ENCODE data around the gene MMP26. TPM values are rescaled to one million over a fixed set of nuclear protein-coding genes. Genes with fewer than 3 reads are reported as not detected.

The MMP26 gene
- total RNA-seq, 1 donor from 2014 or later: not detected

DNA sequence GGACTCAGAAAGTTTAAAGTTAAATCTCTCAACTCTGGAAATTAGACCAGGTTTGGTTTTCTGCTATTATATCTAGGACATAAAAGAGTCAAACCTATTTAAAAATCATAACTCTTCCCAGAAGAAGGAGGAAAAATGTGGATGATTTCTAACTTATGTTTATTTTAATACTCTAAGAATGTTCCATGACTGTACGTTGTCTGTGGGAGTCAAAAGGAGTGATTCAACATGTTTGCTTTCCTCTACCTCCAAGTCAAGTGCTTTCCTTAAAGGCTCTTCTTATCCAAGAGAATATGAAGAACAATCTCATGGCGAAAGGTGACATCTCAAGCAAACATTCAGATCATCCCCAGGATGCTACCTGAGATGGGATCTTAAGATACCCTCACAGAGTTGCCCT, 39.2 kb upstream of the MMP26 start:
- no peaks in the 10 kb centered on the region for H3K9me3 Mint-ChIP-seq
- no peaks in the 10 kb centered on the region for H3K36me3 Mint-ChIP-seq (ENCODE audit: low read depth)
- no peak for DNase-seq (ENCODE audit: low read depth, low spot score)
- no peak overlapping the region for H3K4me3 Mint-ChIP-seq
- no peaks in the 10 kb centered on the region for H3K27me3 Mint-ChIP-seq (ENCODE audit: low read depth)
- no peaks in the 10 kb centered on the region for H3K4me1 Mint-ChIP-seq
- no peak overlapping the region for H3K27ac Mint-ChIP-seq (ENCODE audit: unreplicated experiment)
- TF ChIP-seq, protein P1, sequence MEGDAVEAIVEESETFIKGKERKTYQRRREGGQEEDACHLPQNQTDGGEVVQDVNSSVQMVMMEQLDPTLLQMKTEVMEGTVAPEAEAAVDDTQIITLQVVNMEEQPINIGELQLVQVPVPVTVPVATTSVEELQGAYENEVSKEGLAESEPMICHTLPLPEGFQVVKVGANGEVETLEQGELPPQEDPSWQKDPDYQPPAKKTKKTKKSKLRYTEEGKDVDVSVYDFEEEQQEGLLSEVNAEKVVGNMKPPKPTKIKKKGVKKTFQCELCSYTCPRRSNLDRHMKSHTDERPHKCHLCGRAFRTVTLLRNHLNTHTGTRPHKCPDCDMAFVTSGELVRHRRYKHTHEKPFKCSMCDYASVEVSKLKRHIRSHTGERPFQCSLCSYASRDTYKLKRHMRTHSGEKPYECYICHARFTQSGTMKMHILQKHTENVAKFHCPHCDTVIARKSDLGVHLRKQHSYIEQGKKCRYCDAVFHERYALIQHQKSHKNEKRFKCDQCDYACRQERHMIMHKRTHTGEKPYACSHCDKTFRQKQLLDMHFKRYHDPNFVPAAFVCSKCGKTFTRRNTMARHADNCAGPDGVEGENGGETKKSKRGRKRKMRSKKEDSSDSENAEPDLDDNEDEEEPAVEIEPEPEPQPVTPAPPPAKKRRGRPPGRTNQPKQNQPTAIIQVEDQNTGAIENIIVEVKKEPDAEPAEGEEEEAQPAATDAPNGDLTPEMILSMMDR (conservative IDR thresholded peaks at IDR 0.05): no peak

DNA sequence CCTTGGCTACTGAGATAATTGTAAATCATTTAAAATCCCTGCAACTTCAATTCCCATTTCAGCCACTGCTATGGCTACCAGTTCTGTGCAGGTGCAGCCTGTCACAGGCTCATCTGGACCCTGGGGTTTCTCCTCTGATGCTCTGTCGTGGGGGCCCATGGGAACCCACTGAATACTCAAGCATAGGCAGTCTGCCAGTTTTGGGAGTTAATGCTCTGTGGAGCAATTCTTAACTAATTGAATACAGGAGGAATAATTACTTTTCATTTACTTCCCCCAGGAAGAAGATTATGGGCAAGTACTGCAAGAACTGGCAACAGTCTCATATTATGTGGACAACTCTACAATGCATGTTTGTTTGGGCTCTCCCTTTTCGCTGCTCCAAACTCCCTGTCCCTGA, 32.8 kb upstream of the MMP26 start:
- Mint-ChIP-seq H3K27ac (ENCODE audit: unreplicated experiment) (no peak overlapping the region), H3K27me3 (ENCODE audit: low read depth) (no peaks in the 10 kb centered on the region), H3K4me3 (no peak overlapping the region), H3K9me3 (no peaks in the 10 kb centered on the region), H3K4me1 (no peaks in the 10 kb centered on the region), H3K36me3 (ENCODE audit: low read depth) (no peaks in the 10 kb centered on the region)
- DNase-seq (ENCODE audit: low read depth, low spot score): no peak
- TF ChIP-seq, protein P1 (conservative IDR thresholded peaks at IDR 0.05): no peak

GRCh38 chr11:4672470-4672869, 32.1 kb upstream of the MMP26 start:
- Mint-ChIP-seq H3K27me3 (ENCODE audit: low read depth) (no peaks in the 10 kb centered on the region), H3K4me3 (no peak overlapping the region), H3K27ac (ENCODE audit: unreplicated experiment) (no peak overlapping the region), H3K4me1 (no peaks in the 10 kb centered on the region), H3K9me3 (no peaks in the 10 kb centered on the region), H3K36me3 (ENCODE audit: low read depth) (no peaks in the 10 kb centered on the region)
- DNase-seq (ENCODE audit: low read depth, low spot score): no peak
- TF ChIP-seq, protein P1 (conservative IDR thresholded peaks at IDR 0.05): no peak

GRCh38 chr11:4673781-4674180, 30.8 kb upstream of the MMP26 start:
- no peak for DNase-seq (ENCODE audit: low read depth, low spot score)
- no peak overlapping the region for H3K27ac Mint-ChIP-seq (ENCODE audit: unreplicated experiment)
- no peaks in the 10 kb centered on the region for H3K9me3 Mint-ChIP-seq
- TF ChIP-seq, protein P1 (conservative IDR thresholded peaks at IDR 0.05): no peak
- no peaks in the 10 kb centered on the region for H3K4me1 Mint-ChIP-seq
- H3K4me3 Mint-ChIP-seq: no peak overlapping the region
- H3K36me3 Mint-ChIP-seq (ENCODE audit: low read depth): no peaks in the 10 kb centered on the region
- H3K27me3 Mint-ChIP-seq (ENCODE audit: low read depth): no peaks in the 10 kb centered on the region

DNA sequence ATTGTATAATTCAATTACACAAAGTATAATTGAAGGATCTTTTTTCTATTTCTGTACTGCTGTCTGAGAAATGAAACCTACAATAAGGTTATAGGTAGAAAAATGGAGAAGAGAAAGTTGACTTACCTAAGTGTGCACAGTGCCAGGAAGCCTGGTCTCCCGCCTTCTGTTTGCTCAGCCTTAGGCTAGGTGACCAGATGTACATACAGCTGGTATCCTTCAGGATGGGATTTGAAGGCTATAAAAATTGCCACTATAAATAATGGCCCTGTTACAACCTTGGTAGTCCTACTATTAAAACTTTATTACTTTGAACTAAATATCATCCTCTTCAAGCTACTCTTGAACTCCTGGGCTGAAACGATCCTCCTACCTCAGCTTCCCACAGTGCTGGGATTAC, 26.6 kb upstream of the MMP26 start:
- Mint-ChIP-seq H3K36me3 (ENCODE audit: low read depth) (no peaks in the 10 kb centered on the region), H3K9me3 (no peaks in the 10 kb centered on the region), H3K4me1 (peaks cover 9% of the 10 kb centered on the region), H3K4me3 (no peak overlapping the region), H3K27ac (ENCODE audit: unreplicated experiment) (no peak overlapping the region), H3K27me3 (ENCODE audit: low read depth) (no peaks in the 10 kb centered on the region)
- TF ChIP-seq, protein P1 (conservative IDR thresholded peaks at IDR 0.05): no peak
- no peak for DNase-seq (ENCODE audit: low read depth, low spot score)

DNA sequence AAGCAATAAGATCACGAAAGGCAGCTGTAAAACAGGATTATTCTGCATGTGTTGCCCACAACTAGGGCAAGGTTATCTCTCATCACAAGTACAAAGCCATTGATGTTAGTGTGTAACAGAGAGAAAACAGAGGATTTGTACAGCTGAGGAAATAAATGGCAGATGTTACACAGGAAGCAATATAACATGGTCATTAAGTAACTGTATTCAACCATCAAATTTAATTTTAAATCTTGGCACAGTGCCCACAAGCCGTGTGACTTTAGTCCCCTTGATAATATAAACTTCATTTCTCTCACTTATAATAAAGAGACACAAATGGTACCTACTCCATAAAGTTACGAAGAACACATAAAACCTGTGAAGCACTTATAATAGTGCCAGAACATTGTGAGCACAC, 24.2 kb upstream of the MMP26 start:
- no peaks in the 10 kb centered on the region for H3K9me3 Mint-ChIP-seq
- peaks cover 12% of the 10 kb centered on the region for H3K4me1 Mint-ChIP-seq
- H3K4me3 Mint-ChIP-seq: no peak overlapping the region
- H3K27ac Mint-ChIP-seq (ENCODE audit: unreplicated experiment): no peak overlapping the region
- H3K27me3 Mint-ChIP-seq (ENCODE audit: low read depth): no peaks in the 10 kb centered on the region
- H3K36me3 Mint-ChIP-seq (ENCODE audit: low read depth): no peaks in the 10 kb centered on the region
- TF ChIP-seq, protein P1 (conservative IDR thresholded peaks at IDR 0.05): no peak
- DNase-seq (ENCODE audit: low read depth, low spot score): no peak

All from neural crest cell (in vitro differentiated cells).